GM23248 (cell line): ENCODE data around the gene POMT2.

ENCODE experiments used
- EZH2 ChIP-seq: fragments of 200-600 bp; sonication (generic); IDR thresholded peaks from 2 replicates; pipeline ENCODE4 v1.6.1; 2018; ENCODE audit warnings: antibody characterized with exemption, mild to moderate bottlenecking; ENCODE audit not compliant: insufficient read depth, poor library complexity, severe bottlenecking
- EZH2phosphoT487 ChIP-seq: fragments of 200-600 bp; sonication (generic); IDR thresholded peaks from 2 replicates; pipeline ENCODE4 v1.6.1; 2018; ENCODE audit warnings: antibody characterized with exemption, moderate library complexity, mild to moderate bottlenecking, low read depth; ENCODE audit not compliant: insufficient read depth

DNA sequence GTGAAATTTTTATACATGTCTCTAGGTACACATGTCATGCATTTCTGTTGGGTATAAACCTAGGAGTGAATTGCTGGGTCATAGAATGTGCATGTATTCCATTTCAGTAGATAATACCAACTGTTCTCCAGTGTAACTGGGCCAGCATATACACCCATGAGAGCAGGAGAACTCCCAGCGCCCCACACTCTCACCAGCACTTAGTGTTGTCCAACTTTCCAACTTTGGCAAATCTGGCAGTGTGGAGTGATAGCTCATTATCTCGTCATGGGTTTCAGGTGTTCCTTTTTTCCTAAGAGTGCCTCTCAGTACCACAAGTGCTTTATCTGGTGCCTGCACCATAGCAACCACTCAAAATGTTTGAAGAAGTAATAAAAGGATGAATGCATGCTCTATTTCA lies 89.8 kb downstream of the POMT2 start:
- no peak for TF ChIP-seq EZH2phosphoT487
- TF ChIP-seq EZH2 = no peak
